Endothelial cell of umbilical vein (primary cell): ENCODE results near the gene TMEM184C.

Experiments
- EZH2 ChIP-seq: IDR thresholded peaks from 2 replicates; pipeline ENCODE4 v1.6.1; 2012; ENCODE audit warnings: borderline replicate concordance, low read depth, mild to moderate bottlenecking, moderate library complexity, low read length, inconsistent platforms; ENCODE audit not compliant: severe bottlenecking
- MAX ChIP-seq: IDR thresholded peaks from 2 replicates; pipeline ENCODE4 v1.6.1; 2011; ENCODE audit not compliant: insufficient read depth, insufficient read length
- POLR2A ChIP-seq: IDR thresholded peaks from 2 replicates; pipeline ENCODE4 v1.6.1; 2012; ENCODE audit warnings: low read depth, mild to moderate bottlenecking, control low read depth, low read length
- POLR2AphosphoS5 ChIP-seq: IDR thresholded peaks from 2 replicates; pipeline ENCODE4 v1.6.1; 2012; ENCODE audit warnings: low read depth, mild to moderate bottlenecking, control low read depth, low read length, moderate library complexity; ENCODE audit not compliant: insufficient read depth
- TF ChIP-seq, protein P1 (sequence below), 2 donors: IDR thresholded peaks; 1 replicate in 1 of 2; 2 replicates in 1 of 2; pipeline ENCODE4 v1.5.1; 2011; ENCODE audit warnings: low read length in 2 of 2, mild to moderate bottlenecking in 2 of 2, moderate library complexity in 2 of 2, control low read depth in 1 of 2, inconsistent platforms in 1 of 2, low read depth in 1 of 2; ENCODE audit not compliant: insufficient read depth in 1 of 2; ENCODE audit errors: extremely low read depth in 1 of 2

DNA sequence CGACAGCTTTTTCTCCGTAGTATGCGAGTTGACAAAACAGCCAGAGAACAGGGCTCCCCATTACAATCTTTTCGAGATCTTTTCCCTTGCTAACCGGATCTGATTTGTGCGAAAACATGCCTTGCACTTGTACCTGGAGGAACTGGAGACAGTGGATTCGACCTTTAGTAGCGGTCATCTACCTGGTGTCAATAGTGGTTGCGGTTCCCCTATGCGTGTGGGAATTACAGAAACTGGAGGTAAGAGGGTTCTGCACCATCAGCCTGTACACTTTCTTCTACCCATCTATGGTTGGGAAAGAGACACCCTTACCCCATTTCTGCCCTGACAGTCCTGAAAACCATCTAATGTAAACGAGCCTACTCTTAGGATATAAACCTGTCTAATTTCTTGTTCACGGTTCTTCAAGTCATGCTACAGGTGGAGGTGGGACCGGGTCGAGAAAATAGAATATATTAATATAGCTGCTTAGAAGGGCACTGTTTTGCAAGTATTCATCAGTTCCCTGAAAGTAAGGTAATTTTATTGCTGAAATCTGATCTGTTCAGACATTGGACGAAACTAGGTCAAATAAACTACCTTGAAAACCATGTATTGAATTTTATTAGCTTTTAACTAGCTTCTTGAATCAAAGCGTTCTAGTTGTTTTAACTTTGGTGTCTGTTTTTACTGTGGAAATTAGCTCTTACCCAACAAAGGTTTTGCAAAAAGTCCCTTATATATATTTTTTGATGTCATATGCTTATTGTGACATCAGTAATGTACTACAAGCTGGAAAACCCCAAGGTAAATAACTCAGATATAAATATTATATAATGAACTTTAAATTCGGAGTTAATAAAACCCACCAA lies 869 bp downstream of the TMEM184C start:
- no peak for TF ChIP-seq EZH2
- TF ChIP-seq, protein P1, sequence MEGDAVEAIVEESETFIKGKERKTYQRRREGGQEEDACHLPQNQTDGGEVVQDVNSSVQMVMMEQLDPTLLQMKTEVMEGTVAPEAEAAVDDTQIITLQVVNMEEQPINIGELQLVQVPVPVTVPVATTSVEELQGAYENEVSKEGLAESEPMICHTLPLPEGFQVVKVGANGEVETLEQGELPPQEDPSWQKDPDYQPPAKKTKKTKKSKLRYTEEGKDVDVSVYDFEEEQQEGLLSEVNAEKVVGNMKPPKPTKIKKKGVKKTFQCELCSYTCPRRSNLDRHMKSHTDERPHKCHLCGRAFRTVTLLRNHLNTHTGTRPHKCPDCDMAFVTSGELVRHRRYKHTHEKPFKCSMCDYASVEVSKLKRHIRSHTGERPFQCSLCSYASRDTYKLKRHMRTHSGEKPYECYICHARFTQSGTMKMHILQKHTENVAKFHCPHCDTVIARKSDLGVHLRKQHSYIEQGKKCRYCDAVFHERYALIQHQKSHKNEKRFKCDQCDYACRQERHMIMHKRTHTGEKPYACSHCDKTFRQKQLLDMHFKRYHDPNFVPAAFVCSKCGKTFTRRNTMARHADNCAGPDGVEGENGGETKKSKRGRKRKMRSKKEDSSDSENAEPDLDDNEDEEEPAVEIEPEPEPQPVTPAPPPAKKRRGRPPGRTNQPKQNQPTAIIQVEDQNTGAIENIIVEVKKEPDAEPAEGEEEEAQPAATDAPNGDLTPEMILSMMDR (IDR thresholded peaks at IDR 0.05; ENCODE audit: extremely low read depth in 1 of 2, insufficient read depth in 1 of 2, low read depth in 1 of 2, low read length in 2 of 2): no peak
- TF ChIP-seq POLR2AphosphoS5: no peak
- TF ChIP-seq MAX: no peak
- TF ChIP-seq POLR2A: no peak
